Natural killer cell (primary cell): ENCODE data around the gene FSHR. TPM values are rescaled to one million over a fixed set of nuclear protein-coding genes. Genes with fewer than 3 reads are reported as not detected.

ENCODE experiments used
- ATAC-seq, 3 donors: fragments of 150-1000 bp in 2 of 3; fragments of 200-7000 bp in 1 of 3; cut with Tn5 transposase; 1 replicate in 1 of 3; 2 replicates in 2 of 3; pipeline ENCODE4 v1.10.0; 2021; ENCODE audit warnings: mild to moderate bottlenecking in 2 of 3, moderate library complexity in 2 of 3
- DNase-seq, 2 donors: peaks; one replicate each; pipeline versions ENCODE4 v3.0.0 to v3.0.0-alpha.2; 2013 to 2021; ENCODE audit warnings: mixed read lengths in 1 of 2
- H3K27ac ChIP-seq: one replicate; pipeline ENCODE4 v1.5.1; 2013; ENCODE audit warnings: mild to moderate bottlenecking, low read length
- H3K27me3 ChIP-seq: one replicate; pipeline ENCODE4 v1.6.1; 2013; ENCODE audit warnings: low read length; ENCODE audit not compliant: control insufficient read depth, insufficient read depth
- H3K36me3 ChIP-seq: one replicate; pipeline ENCODE4 v1.6.1; 2013; ENCODE audit warnings: low read length; ENCODE audit not compliant: control insufficient read depth, insufficient read depth
- H3K4me1 ChIP-seq: one replicate; pipeline ENCODE4 v1.6.1; 2013; ENCODE audit warnings: low read length; ENCODE audit not compliant: control insufficient read depth, insufficient read depth
- H3K4me3 ChIP-seq: one replicate; pipeline ENCODE4 v1.5.1; 2013; ENCODE audit warnings: low read length
- H3K9me3 ChIP-seq: one replicate; pipeline ENCODE4 v1.6.1; 2013; ENCODE audit warnings: low read length; ENCODE audit not compliant: control insufficient read depth, insufficient read depth
- H3K27ac Mint-ChIP-seq, 2 donors: one replicate each; pipeline ENCODE4 v1.8.0; 2022; ENCODE audit warnings: mild to moderate bottlenecking in 2 of 2, mixed read lengths in 2 of 2, moderate library complexity in 1 of 2
- H3K27me3 Mint-ChIP-seq, 2 donors: one replicate each; pipeline ENCODE4 v1.8.0; 2022; ENCODE audit warnings: low read depth in 2 of 2, mixed read lengths in 2 of 2
- H3K36me3 Mint-ChIP-seq: one replicate; pipeline ENCODE4 v1.8.0; 2022; ENCODE audit warnings: mixed read lengths
- H3K4me1 Mint-ChIP-seq, 2 donors: one replicate each; pipeline ENCODE4 v1.8.0; 2022; ENCODE audit warnings: mixed read lengths in 2 of 2
- H3K4me3 Mint-ChIP-seq: one replicate; pipeline ENCODE4 v1.8.0; 2022; ENCODE audit warnings: mild to moderate bottlenecking, moderate library complexity, mixed read lengths
- H3K9me3 Mint-ChIP-seq, 2 donors: one replicate each; pipeline ENCODE4 v1.8.0; 2022; ENCODE audit warnings: mixed read lengths in 2 of 2
- WGBS: methylation state at CpG from one replicate; pipeline ENCODE4 v1.1.7; 2013; ENCODE audit warnings: missing lambda C conversion rate; ENCODE audit not compliant: insufficient coverage; 5-methylcytosine and 5-hydroxymethylcytosine counted together
- intact Hi-C: fragments of 100-400 bp; cut with micrococcal nuclease; formaldehyde crosslinking; loops from one replicate; pipeline ENCODE4 v1.14.2; 2022
- total RNA-seq, 4 donors: library from RNA; stranded (reverse); fragments of 120-200 nt in 1 of 4; gene quantifications; one replicate each; pipeline versions ENCODE4 v1.2.3 to v1.2.4, GENCODE V29; 2013 to 2022
- TF ChIP-seq, protein P1 (sequence below): fragments of 200-600 bp; IDR thresholded peaks from one replicate; pipeline ENCODE4 v1.8.0; 2022; ENCODE audit warnings: antibody characterized with exemption

The FSHR gene
- total RNA-seq, 3 donors from 2014 or later (not counting 1 experiment from before 2014, with no cell fraction given) = not detected

DNA sequence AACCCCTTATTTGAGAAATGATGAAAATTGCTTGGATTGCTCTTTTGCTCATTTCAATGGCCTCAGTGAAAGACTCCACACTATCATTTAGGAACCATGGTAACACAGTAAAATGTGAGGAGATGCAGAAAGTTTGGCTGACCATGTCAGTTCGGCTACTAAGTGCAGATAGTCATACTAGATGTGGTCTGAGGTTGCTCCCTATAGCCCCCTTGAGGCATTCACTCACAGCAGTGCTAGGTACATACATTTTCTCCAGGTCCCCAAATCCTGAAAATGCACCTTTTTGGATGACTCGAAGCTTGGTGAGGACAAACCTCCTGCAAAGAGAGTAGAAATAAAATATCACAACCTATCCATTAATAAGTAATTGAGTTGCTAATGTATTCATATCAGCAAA, 86.3 kb downstream of the FSHR start:
- Mint-ChIP-seq H3K4me1 (no peaks in the 10 kb centered on the region), H3K27me3 (no peaks in the 10 kb centered on the region), H3K36me3 (no peaks in the 10 kb centered on the region), H3K9me3 (peaks cover 9 to 10% of the 10 kb centered on the region in 2 donors), H3K4me3 (no peak overlapping the region), H3K27ac (no peak overlapping the region)
- H3K9me3 ChIP-seq = no peaks in the 10 kb centered on the region
- TF ChIP-seq, protein P1, sequence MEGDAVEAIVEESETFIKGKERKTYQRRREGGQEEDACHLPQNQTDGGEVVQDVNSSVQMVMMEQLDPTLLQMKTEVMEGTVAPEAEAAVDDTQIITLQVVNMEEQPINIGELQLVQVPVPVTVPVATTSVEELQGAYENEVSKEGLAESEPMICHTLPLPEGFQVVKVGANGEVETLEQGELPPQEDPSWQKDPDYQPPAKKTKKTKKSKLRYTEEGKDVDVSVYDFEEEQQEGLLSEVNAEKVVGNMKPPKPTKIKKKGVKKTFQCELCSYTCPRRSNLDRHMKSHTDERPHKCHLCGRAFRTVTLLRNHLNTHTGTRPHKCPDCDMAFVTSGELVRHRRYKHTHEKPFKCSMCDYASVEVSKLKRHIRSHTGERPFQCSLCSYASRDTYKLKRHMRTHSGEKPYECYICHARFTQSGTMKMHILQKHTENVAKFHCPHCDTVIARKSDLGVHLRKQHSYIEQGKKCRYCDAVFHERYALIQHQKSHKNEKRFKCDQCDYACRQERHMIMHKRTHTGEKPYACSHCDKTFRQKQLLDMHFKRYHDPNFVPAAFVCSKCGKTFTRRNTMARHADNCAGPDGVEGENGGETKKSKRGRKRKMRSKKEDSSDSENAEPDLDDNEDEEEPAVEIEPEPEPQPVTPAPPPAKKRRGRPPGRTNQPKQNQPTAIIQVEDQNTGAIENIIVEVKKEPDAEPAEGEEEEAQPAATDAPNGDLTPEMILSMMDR = no peak
- ATAC-seq (no peak), DNase-seq (no peak)
- intact Hi-C loops = no loop called here
- H3K36me3 ChIP-seq = no peaks in the 10 kb centered on the region
- no peak overlapping the region for H3K4me3 ChIP-seq
- WGBS = 68% methylated on average over 2 of the region's 2 CpGs
- H3K27ac ChIP-seq = no peak overlapping the region
- H3K27me3 ChIP-seq = no peaks in the 10 kb centered on the region
- no peaks in the 10 kb centered on the region for H3K4me1 ChIP-seq

DNA sequence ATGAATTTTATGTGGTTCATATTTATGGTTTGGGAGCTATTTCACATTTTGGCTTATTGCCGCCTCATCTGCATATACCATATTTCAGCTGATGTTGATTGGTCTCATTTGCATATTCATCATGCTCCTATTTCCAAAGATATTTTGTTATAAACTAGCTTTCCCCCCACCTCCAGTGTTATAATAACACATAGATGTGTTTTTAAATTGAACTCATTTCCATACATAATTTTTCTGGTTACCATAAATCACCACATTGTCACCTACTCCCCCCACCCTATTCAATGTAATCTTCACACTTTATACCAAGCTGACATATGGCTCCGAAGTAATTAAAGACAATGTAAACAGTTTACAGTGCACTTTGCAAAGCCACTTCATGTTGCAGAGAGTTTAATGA, 101.2 kb downstream of the FSHR start:
- TF ChIP-seq, protein P1 = no peak
- H3K9me3 ChIP-seq = peaks cover 6% of the 10 kb centered on the region
- intact Hi-C loops = no loop called here
- H3K4me3 ChIP-seq = no peak overlapping the region
- H3K27me3 ChIP-seq = no peaks in the 10 kb centered on the region
- no peak overlapping the region for H3K27ac ChIP-seq
- DNase-seq = no peak
- no peak overlapping the region for H3K27ac Mint-ChIP-seq
- no peaks in the 10 kb centered on the region for H3K27me3 Mint-ChIP-seq
- H3K4me1 ChIP-seq = no peaks in the 10 kb centered on the region
- peaks cover 14% of the 10 kb centered on the region in 2 donors for H3K9me3 Mint-ChIP-seq
- H3K4me3 Mint-ChIP-seq = no peak overlapping the region
- 82% methylated on average over 1 of the region's 2 CpGs for WGBS
- no peaks in the 10 kb centered on the region for H3K4me1 Mint-ChIP-seq
- no peaks in the 10 kb centered on the region for H3K36me3 ChIP-seq
- ATAC-seq = no peak
- H3K36me3 Mint-ChIP-seq = peaks cover 5% of the 10 kb centered on the region

GRCh38 chr2:49050265-49050664, 104.0 kb downstream of the FSHR start:
- no peaks in the 10 kb centered on the region for H3K4me1 ChIP-seq
- no peaks in the 10 kb centered on the region for H3K27me3 Mint-ChIP-seq
- TF ChIP-seq, protein P1 = no peak
- H3K4me3 ChIP-seq = no peak overlapping the region
- no peak overlapping the region for H3K4me3 Mint-ChIP-seq
- no peaks in the 10 kb centered on the region for H3K27me3 ChIP-seq
- no peaks in the 10 kb centered on the region for H3K36me3 Mint-ChIP-seq
- ATAC-seq (no peak), DNase-seq (no peak)
- no peak overlapping the region for H3K27ac Mint-ChIP-seq
- no peaks in the 10 kb centered on the region for H3K36me3 ChIP-seq
- H3K27ac ChIP-seq = no peak overlapping the region
- peaks cover 0 to 5% of the 10 kb centered on the region in 2 donors for H3K9me3 Mint-ChIP-seq
- peaks cover 6% of the 10 kb centered on the region for H3K9me3 ChIP-seq
- no peaks in the 10 kb centered on the region for H3K4me1 Mint-ChIP-seq
- intact Hi-C loops = no loop called here

GRCh38 chr2:49049161-49049560, 105.2 kb downstream of the FSHR start:
- WGBS = 73% methylated on average over 1 of the region's 1 CpG
- H3K27ac ChIP-seq = no peak overlapping the region
- Mint-ChIP-seq H3K4me1 (no peaks in the 10 kb centered on the region), H3K27me3 (no peaks in the 10 kb centered on the region), H3K4me3 (no peak overlapping the region), H3K36me3 (no peaks in the 10 kb centered on the region), H3K27ac (no peak overlapping the region), H3K9me3 (peaks cover 0 to 3% of the 10 kb centered on the region in 2 donors)
- no peaks in the 10 kb centered on the region for H3K36me3 ChIP-seq
- intact Hi-C loops = no loop called here
- TF ChIP-seq, protein P1 = no peak
- ATAC-seq = no peak
- peaks cover 2% of the 10 kb centered on the region for H3K9me3 ChIP-seq
- H3K4me1 ChIP-seq = no peaks in the 10 kb centered on the region
- no peak for DNase-seq
- no peak overlapping the region for H3K4me3 ChIP-seq
- no peaks in the 10 kb centered on the region for H3K27me3 ChIP-seq
